Stimulated activated naive CD8-positive, alpha-beta T cell treated with anti-CD3 and anti-CD28 coated beads, Interleukin-15, Interleukin-2, amounts not matched to agents 100 U/mL and 50 U/mL, for 24 hours (primary cell): ENCODE data around the gene RHOBTB1.

Experiments
- ATAC-seq: fragments of 150-1000 bp; cut with Tn5 transposase; one replicate; pipeline ENCODE4 v1.10.0; 2021
- DNase-seq: peaks from one replicate; pipeline ENCODE4 v3.0.0; 2021

Gene RHOBTB1

DNA sequence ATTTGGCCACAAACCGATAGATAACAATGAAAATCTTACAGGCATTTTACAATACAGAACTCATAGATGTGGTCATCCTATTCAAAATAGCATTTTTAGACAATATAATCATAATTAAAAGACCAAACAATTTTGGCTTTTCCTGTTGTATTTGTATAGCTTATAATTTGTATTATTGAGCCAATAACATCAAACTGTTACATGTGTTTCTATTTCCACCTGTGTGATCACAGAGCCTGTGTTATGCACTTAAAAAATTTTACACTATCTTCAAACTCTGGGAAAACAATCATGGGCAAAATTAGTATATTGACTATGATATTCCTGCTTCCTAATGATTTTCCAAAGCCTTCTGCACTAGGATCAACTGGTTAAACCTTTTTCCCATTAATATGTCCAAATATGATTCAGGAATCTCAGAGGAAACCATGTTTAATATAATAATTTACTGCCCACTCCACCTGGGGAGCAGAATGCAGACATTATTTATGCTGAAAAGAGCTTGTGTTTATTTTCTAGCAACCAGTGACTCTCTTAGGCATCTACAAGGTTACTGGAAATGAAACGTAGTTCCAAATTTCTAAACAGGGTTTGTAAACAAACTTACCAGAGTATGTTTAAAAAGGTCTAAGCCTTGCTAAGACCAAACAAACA, 1.7 kb downstream of the RHOBTB1 start:
- DNase-seq = no peak
- ATAC-seq = no peak

DNA sequence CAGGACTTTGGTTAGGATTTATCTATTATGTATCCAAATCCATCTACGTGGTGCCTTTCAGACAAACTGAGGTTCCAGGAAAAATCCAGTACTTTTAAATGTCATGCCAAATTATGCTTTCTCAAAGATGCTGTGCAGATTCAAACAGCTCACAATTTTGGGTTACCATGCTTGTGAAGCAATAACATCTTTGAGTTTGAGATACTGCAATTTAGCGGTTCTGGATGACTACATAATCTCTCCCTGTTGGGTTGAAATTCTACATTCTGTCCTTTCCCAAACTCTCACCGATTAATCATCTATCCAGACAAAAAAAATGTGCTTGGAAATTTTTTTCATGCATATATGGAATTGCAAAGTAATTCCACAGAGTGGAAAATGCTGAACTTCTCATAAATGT, 3.5 kb downstream of the RHOBTB1 start:
- DNase-seq (no peak), ATAC-seq (no peak)

DNA sequence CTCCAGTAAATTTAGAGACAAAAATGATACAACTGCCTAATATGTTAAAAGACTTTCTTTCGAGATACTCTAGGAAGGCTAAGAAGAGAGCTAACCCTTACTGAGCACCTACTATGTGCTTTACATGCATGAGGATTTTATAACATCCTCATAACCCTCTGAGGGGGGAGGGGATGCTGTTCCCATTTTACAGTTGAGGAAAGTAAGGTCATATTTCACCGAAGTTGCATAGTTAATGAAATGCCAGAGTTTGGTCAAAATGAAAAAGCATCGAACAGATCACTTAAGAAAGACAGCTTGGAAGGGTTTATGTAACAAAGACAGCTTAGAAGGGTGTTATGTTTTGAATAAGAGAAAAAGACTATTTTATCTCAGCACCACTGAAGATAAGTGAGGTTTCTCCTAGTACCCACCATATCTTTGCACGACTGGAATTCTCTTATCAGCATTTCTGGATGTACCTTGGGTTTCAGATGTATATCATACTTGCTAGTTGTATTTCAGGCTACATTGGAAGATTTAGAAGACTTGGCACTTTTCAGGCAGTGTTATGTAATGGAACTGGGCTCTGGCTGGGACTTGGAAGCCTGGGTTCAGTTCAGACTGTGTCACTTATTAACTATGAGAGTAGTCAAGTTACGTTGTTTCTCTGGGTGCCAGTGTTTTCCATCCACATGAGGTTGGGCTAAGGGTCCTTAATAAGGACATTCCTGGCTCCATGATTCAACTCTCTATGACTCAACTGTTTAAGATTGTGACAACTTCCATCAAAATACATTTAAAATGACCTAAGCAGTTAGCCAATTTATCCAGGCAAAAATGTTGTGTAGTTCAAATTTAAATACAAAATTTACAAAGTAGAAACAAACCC, 6.0 kb downstream of the RHOBTB1 start:
- DNase-seq = no peak
- no peak for ATAC-seq

DNA sequence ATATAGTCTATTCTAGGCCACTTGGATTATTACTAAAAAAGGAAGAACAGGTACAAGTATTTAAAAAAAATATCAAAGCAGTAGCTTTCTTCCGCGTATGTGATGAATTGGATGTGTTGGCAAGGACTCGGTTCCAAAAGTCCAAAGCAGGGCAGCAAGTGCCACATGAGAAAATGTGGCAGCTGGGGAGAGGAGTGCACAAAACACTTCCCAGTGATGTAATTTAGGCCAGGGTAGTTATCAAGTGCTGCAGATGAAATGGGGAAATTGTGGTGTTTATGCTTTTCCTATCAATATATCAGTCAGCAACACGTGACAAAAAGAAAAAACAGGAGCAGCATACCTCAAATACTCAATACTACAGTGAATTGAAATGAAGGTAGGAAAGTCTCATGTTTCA, 7.0 kb downstream of the RHOBTB1 start:
- no peak for DNase-seq
- ATAC-seq = no peak

DNA sequence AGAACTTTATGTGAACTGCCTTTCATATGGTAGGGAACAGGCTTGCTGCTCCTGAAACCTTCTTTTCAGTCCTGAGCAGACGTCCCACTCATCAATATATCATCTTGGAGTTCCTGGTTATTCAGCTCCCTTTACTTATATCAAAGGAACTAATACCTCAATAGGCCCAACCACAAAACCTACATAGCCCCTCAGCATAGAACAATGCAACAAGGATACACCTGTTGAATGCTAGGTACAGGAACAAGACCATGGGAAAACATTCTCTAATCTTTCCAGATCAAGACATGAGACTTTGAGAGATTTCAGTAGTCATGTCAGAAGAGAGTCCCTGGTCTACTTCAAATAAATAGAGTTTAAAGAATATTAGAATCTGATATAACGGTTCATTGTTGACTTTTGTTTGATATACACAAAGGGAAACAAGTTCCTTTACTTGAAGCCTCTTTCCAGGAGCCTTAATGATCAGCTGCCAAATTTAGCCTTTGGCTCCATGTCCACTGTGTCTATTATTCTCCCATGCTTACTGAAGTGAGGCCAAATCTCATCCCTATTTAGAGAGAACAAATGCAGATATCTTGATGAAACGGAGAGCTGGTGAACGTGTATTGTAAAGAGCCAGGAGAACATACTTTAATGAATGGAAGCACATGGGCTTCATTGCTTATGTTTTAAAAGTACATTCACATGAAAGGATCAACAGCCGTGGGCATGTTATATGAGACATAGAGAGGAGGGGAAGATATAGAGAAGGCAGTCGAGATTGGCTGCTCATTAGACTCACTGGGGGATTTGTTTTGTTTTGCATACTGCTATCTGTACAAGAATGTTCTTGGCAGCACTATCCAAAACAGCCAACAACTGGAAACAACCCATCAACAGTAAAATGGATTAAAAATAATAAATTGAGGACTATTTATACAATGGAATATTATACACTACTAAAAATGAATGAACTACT, 9.5 kb downstream of the RHOBTB1 start:
- ATAC-seq (no peak), DNase-seq (no peak)

DNA sequence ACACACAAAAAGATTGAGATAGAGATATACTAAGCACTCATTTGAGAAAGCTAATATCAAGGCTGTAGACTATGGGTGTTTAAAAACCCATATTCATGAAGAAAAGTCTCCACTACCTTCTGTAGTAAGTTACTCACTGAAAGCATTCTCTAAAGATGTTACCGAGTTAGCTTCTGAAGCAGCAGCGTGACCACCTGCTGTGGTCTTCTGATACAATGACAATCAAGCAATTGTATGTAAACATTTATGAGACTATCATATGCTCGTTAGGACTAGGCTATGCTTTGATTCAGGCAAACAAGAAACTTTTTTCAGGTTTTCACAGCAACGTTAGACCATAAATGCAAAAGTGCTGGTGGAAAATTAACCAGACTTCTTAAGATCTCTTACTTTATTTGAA, 11.2 kb downstream of the RHOBTB1 start:
- no peak for ATAC-seq

DNA sequence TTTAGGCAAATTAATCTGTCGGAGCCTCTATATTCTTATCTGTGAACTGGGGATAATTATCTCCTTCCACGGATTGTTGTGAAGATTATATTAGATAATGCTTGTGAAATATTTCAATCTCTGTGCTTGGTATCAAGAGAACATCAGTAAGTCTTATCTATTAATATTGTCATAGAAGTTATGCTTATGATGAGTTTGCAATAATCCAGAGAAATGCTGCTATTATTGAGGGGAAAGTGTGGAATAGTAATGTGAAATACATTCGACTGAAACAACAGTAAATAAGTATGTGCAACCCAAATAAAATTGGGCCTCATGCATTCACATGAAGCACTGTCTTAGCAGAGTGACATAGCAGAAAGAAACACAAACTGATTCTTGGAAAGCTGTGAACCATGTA, 13.7 kb downstream of the RHOBTB1 start:
- DNase-seq (no peak), ATAC-seq (no peak)

More for the DNA sequence above, 11.2 kb downstream of the RHOBTB1 start:
- no peak for DNase-seq

DNA sequence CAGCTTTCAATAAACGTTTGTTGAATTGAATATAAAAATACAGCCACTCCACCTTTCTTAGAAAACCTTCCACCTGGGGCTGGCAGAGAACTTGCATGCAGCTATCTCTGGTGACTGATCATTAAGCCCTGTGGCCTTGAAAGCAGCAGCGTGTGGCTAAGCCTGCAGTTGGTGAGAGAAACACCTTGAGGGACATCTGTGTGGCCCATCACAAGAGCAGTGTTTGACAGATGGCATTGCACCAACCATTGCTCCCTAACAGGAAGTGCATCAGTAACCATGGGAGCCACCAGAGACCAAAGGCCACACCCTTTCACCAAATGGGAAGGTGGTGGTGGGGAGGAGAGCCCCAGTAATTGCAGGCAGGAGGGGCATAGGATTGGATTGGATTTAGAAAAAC, 22.4 kb downstream of the RHOBTB1 start:
- ATAC-seq (no peak), DNase-seq (no peak)

DNA sequence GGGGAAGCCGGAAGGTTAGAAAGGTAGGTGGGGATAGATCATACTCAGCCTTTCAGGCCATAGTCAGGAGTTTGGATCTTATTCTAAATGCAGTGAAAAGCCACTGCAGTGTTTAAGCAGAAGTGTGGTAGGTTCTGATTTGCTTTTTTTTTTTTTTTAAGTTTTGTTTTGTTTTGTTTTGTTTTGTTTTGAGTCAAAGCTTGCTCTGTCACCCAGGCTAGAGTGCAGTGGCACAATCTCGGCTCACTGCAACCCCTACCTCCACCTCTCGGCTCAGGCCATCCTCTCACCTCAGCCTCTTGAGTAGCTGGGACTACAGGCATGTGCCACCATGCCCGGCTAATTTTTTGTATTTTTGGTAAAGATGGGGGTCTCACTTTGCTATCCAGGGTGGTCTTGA, 23.5 kb downstream of the RHOBTB1 start:
- DNase-seq (no peak), ATAC-seq (no peak)

DNA sequence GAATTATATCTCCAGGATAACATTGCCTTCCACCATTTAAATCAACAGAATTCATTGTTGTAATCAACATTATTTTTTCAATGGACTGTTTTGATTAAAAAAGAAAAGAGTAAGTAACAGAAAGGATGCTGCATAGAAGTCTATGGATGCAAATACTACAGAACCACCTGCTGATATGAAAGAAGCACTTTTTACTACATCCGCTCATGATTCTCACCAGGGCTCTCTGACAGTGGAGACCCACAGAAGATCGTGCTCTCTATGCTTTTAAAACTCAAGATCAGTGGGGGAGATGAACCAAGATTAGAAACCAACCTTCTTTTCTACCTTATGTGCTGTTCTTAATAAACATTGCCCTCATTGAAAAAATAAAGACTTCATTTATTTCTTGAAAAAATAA, 24.4 kb downstream of the RHOBTB1 start:
- no peak for DNase-seq
- ATAC-seq = no peak

DNA sequence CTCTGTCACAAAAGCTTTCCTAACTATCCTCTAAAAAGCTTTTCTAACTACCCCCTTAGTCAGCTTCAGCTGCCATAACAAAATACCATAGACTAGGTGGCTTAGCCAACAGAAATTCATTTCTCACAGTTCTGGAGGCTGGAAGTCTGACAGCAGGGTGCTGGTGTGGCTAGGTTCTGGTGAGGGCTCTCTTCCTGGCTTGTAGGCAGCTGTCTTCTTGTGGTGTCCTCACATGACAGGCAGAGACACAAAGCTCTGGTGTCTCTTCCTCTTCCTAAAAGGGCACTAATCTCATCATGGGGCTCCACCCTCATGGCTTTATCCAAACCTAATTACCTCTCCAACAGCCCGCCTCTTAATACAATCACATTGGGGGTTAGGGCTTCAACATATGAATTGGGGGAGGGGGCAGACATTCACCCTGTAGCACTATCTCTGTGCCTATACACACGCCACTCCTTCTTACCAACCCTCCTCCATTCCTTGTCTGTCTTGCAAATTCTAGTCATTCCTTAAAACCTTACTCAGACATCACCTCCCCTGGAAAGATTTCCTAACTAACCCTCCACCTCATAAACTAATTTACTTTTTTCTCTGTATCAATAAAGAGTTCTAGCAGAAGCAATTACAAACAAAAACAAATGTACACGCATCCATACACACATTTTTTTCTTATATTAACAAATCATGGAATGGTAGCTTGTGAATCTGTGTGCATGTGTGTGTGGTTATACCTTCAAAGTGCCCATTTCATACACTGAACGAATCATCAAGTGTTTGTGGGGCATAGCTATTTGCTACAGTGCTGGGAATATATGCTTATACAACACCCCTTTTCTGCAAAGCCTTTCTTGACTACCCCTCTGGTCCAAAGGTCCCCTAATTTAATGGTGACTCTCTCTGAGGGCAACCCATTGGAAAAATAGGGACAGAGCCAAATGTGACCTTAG, 26.4 kb downstream of the RHOBTB1 start:
- DNase-seq (no peak), ATAC-seq (no peak)

DNA sequence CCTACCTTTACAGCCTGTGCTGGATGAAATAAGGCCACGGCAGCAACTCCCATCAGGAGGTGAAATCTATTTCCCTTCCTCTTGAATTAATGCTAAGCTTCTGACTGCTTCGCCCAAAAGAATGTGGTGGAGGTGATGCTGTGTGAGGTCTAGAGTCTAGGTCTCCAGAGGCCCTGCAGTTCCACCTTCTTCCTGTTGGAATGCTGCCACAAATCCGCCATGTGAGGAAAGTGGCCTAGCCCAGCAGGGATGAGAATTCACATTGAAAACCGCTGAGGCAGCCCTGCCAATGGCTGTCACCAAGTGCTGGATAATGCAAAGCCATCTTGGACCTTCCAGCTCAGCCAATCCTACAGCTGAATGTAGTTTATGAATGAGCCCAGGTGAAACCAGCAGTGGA, 28.0 kb downstream of the RHOBTB1 start:
- ATAC-seq = no peak

DNA sequence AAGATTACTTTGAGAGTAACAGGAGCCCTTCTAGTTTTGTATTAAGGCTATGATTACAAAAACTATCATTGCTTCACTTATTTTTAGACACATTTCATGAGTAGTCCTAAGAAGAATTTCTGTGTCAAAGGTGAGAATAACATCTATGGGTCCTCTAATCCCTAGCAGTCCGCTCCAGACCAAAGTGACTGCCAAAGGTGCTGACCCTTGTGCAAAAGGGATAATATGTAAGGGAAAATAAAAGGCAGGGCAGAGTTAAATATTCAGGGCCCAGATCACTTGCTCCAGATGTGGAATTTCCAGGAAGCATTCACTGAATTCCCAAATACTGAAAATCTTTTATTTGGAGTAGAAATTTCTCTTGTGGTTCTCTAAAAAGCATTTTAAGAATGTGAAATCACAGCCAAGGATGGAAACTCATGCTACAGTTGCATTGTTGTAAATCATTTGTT, 29.3 kb downstream of the RHOBTB1 start:
- no peak for DNase-seq
- no peak for ATAC-seq

More for the DNA sequence above, 28.0 kb downstream of the RHOBTB1 start:
- no peak for DNase-seq

DNA sequence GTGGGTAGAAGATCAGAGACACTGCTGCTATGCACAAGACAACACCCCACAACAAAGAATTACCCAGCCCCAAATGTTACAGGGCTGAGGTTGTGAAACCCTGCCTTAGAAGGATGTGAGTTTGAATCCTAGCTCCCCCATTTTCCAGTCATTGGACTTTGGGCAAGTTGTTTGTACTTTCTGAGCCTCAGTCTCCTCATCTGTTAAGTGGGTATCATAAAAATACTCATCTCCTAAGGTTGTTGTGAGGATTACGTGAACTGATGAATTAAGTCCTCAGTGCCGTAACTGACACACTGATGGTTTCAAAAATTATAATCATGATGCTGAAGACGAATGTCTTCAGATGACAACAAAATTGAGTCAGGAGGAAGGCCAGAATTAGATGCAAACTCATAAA, 30.3 kb downstream of the RHOBTB1 start:
- no peak for DNase-seq
- ATAC-seq = no peak

DNA sequence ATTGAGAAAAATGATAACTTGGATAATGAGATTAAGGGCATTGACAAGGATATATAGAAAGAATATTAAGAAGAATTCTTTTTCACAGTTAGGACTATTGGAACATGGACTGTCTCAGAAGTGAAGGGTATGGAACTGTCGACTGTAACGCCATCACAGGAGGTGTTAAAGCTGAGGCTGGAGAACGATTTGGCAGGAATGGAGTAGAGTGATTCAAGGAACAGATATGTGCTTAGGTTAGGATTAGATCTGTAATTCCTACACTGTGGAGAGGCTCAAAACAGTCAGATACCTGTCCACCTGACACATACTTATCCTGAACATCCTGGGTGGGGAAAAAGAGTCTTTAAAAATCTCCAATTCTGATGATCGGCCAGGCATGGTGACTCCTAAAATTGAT, 30.9 kb downstream of the RHOBTB1 start:
- DNase-seq (no peak), ATAC-seq (no peak)

DNA sequence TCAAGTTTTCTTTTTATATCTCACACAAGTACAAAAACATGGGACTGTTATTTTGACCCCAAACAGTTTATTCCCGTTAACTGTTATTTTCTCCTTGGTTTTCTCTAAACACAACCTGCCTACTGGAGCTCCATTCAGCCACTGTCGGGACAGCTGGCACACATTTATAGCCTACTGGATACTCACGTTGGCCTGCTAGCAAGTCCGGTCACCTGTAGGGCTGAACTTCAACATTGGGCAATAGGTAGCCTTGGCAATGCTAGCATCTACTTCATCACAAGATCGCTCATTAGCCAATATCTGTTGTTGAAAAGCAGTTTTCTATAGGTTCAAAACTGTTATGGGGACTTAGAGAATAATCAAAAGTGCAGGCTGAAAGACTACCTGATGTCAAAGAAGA, 32.3 kb downstream of the RHOBTB1 start:
- DNase-seq (no peak), ATAC-seq (no peak)

DNA sequence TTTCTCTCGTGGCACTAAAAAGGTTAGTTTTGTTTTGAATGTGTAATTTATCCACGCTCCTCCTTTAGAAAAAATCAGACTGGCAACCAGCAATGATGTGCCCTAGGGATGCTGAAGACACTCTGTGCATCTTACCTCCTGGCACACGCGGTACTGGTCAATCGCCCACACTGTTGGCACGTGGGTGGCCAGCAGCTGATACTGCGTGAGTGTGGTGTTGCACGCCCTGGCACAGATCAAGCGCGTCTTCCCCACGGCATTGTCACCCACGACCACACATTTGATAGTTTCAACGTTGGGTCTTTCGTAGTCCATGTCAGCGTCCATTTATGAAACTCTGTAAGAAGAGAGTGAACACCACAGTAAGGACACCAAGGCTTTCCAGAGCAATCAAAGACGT, 32.8 kb downstream of the RHOBTB1 start:
- ATAC-seq = no peak
- no peak for DNase-seq

DNA sequence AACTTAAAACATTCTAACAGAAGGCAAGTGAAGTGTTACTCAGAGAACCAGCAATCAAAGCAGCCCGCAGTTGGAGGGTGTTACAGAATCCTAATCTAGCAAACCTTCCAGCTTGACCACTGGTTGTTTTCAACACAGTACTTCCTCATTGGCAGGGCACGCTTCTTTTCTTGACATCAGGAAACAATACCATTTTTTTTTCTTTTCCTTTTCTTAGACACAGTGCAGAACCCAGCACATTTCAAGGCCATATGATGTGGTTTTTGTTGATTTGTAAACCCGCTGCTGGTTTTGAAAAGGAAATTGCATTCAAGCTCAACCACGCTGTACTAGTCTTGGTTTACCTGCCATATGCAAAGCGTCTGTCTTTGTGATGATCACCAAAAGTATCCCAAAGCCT, 33.4 kb downstream of the RHOBTB1 start:
- DNase-seq = no peak
- no peak for ATAC-seq

DNA sequence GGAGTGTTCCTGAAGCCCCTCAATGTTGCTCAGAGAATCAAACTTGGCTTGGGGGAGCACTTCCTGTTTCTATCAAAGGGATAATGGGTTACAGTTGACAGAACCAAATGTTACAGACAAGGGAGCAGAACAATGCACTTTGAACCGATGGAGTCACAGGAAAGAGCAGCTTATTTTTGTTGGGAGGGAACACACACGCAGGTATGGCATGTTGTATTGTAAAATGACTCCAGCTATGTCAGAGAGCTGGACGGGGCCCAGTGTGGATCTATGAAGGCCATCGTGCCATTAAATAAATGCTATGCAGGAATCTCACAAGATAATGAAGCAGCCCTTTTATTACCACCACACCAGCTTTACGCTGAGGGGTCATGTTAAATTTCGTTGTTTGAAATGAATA, 35.1 kb downstream of the RHOBTB1 start:
- no peak for DNase-seq
- ATAC-seq = no peak

DNA sequence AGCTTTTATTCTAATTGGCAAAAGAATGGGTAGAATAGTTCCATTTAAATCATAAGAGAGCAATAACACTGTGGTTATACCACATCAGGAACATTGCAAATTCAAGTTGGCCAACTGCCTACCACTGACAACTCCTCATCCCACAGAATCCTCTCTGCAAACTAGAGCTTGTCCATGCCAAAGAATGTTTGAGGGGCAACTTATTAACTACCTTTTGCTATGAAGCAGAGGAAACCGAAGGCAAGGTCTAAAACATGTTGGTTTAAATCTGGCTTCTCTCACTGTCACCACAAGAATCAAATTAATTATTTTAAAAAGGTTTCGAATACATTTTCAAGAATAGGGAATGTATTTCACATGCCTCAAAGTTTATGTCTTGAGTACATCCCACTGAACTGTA, 36.0 kb downstream of the RHOBTB1 start:
- no peak for DNase-seq
- ATAC-seq = no peak

DNA sequence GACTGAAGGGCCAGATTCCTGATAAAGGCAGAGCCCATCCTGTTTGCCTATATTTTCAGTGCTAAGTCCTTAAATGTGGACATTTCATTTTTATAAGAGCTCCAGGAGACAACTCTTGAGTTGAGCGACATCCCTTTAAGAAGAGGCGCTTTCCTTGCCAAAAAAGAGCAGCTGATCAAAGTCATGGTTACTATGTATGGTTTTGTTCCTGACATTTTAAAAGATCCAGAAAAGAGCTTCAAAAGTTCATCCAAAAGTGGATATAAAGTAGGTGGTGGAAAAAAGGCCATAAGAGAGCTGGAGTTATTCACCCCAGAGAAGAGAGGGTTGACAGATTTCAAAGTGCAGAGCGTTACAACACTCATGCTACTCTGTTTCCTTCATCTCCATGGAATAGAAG, 36.7 kb downstream of the RHOBTB1 start:
- ATAC-seq = no peak

More for the DNA sequence above, 36.7 kb downstream of the RHOBTB1 start:
- DNase-seq = no peak
